ENCODE data around the gene PUS3.

Gene PUS3

GRCh38 chr11:125938418-125938817 is 35.4 kb upstream of the PUS3 start:
- Histone ChIP-seq H3K9ac (ENCODE audit: low read length) (no peak overlapping the region), H3K9me3 (ENCODE audit: control insufficient read depth, insufficient read depth, low read depth, low read length) (no peaks in the 10 kb centered on the region), H3K36me3 (ENCODE audit: control insufficient read depth, insufficient read depth, low read length) (no peaks in the 10 kb centered on the region), H3K27me3 (ENCODE audit: control insufficient read depth, insufficient read depth, low read length) (no peaks in the 10 kb centered on the region), H3K27ac (ENCODE audit: low read depth, low read length) (no peak overlapping the region), H3K4me1 (ENCODE audit: control insufficient read depth, insufficient read depth, low read length) (peaks cover 23% of the 10 kb centered on the region), H3K4me3 (ENCODE audit: low read depth, low read length) (no peak overlapping the region)

GRCh38 chr11:125935618-125936199 is 32.7 kb upstream of the PUS3 start:
- H3K4me3 ChIP-seq (ENCODE audit: low read depth, low read length): no peak overlapping the region
- H3K9me3 ChIP-seq (ENCODE audit: control insufficient read depth, insufficient read depth, low read depth, low read length): no peaks in the 10 kb centered on the region
- no peaks in the 10 kb centered on the region for H3K36me3 ChIP-seq (ENCODE audit: control insufficient read depth, insufficient read depth, low read length)
- H3K27ac ChIP-seq (ENCODE audit: low read depth, low read length): no peak overlapping the region
- peaks cover 21% of the 10 kb centered on the region for H3K4me1 ChIP-seq (ENCODE audit: control insufficient read depth, insufficient read depth, low read length)
- no peaks in the 10 kb centered on the region for H3K27me3 ChIP-seq (ENCODE audit: control insufficient read depth, insufficient read depth, low read length)
- H3K9ac ChIP-seq (ENCODE audit: low read length): no peak overlapping the region

GRCh38 chr11:125935056-125935455 is 32.0 kb upstream of the PUS3 start:
- peaks cover 21% of the 10 kb centered on the region for H3K4me1 ChIP-seq (ENCODE audit: control insufficient read depth, insufficient read depth, low read length)
- no peaks in the 10 kb centered on the region for H3K27me3 ChIP-seq (ENCODE audit: control insufficient read depth, insufficient read depth, low read length)
- no peak overlapping the region for H3K9ac ChIP-seq (ENCODE audit: low read length)
- no peak overlapping the region for H3K4me3 ChIP-seq (ENCODE audit: low read depth, low read length)
- H3K27ac ChIP-seq (ENCODE audit: low read depth, low read length): no peak overlapping the region
- no peaks in the 10 kb centered on the region for H3K36me3 ChIP-seq (ENCODE audit: control insufficient read depth, insufficient read depth, low read length)
- no peaks in the 10 kb centered on the region for H3K9me3 ChIP-seq (ENCODE audit: control insufficient read depth, insufficient read depth, low read depth, low read length)

- H3K4me1 ChIP-seq (ENCODE audit: control insufficient read depth, insufficient read depth, low read length): peaks cover 21% of the 10 kb centered on the region
- H3K9me3 ChIP-seq (ENCODE audit: control insufficient read depth, insufficient read depth, low read depth, low read length): no peaks in the 10 kb centered on the region
- no peak overlapping the region for H3K9ac ChIP-seq (ENCODE audit: low read length)
- H3K27me3 ChIP-seq (ENCODE audit: control insufficient read depth, insufficient read depth, low read length): no peaks in the 10 kb centered on the region
- no peaks in the 10 kb centered on the region for H3K36me3 ChIP-seq (ENCODE audit: control insufficient read depth, insufficient read depth, low read length)
- no peak overlapping the region for H3K27ac ChIP-seq (ENCODE audit: low read depth, low read length)
- no peak overlapping the region for H3K4me3 ChIP-seq (ENCODE audit: low read depth, low read length)
These were observed 31.5 kb upstream of the PUS3 start for GRCh38 chr11:125934473-125934872.

- H3K27ac ChIP-seq (ENCODE audit: low read depth, low read length): peak overlapping the region; percentile 12; the same call in 1 of the 2 replicates
- H3K9ac ChIP-seq (ENCODE audit: low read length): no peak overlapping the region
- no peaks in the 10 kb centered on the region for H3K27me3 ChIP-seq (ENCODE audit: control insufficient read depth, insufficient read depth, low read length)
- no peak overlapping the region for H3K4me3 ChIP-seq (ENCODE audit: low read depth, low read length)
- H3K36me3 ChIP-seq (ENCODE audit: control insufficient read depth, insufficient read depth, low read length): no peaks in the 10 kb centered on the region
- H3K4me1 ChIP-seq (ENCODE audit: control insufficient read depth, insufficient read depth, low read length): peaks cover 13% of the 10 kb centered on the region
- H3K9me3 ChIP-seq (ENCODE audit: control insufficient read depth, insufficient read depth, low read depth, low read length): no peaks in the 10 kb centered on the region
These were observed 30.2 kb upstream of the PUS3 start for GRCh38 chr11:125933030-125933813.

- Histone ChIP-seq H3K4me1 (ENCODE audit: control insufficient read depth, insufficient read depth, low read length) (peaks cover 13% of the 10 kb centered on the region), H3K9me3 (ENCODE audit: control insufficient read depth, insufficient read depth, low read depth, low read length) (no peaks in the 10 kb centered on the region), H3K36me3 (ENCODE audit: control insufficient read depth, insufficient read depth, low read length) (no peaks in the 10 kb centered on the region), H3K27ac (ENCODE audit: low read depth, low read length) (no peak overlapping the region), H3K4me3 (ENCODE audit: low read depth, low read length) (no peak overlapping the region), H3K27me3 (ENCODE audit: control insufficient read depth, insufficient read depth, low read length) (no peaks in the 10 kb centered on the region), H3K9ac (ENCODE audit: low read length) (no peak overlapping the region)
These were observed 29.3 kb upstream of the PUS3 start for GRCh38 chr11:125932301-125932700.

GRCh38 chr11:125931668-125932067 is 28.7 kb upstream of the PUS3 start:
- Histone ChIP-seq H3K9ac (ENCODE audit: low read length) (no peak overlapping the region), H3K4me1 (ENCODE audit: control insufficient read depth, insufficient read depth, low read length) (peaks cover 13% of the 10 kb centered on the region), H3K9me3 (ENCODE audit: control insufficient read depth, insufficient read depth, low read depth, low read length) (no peaks in the 10 kb centered on the region), H3K4me3 (ENCODE audit: low read depth, low read length) (no peak overlapping the region), H3K27me3 (ENCODE audit: control insufficient read depth, insufficient read depth, low read length) (no peaks in the 10 kb centered on the region), H3K27ac (ENCODE audit: low read depth, low read length) (no peak overlapping the region), H3K36me3 (ENCODE audit: control insufficient read depth, insufficient read depth, low read length) (no peaks in the 10 kb centered on the region)

GRCh38 chr11:125931116-125931515 is 28.1 kb upstream of the PUS3 start:
- Histone ChIP-seq H3K27ac (ENCODE audit: low read depth, low read length) (no peak overlapping the region), H3K36me3 (ENCODE audit: control insufficient read depth, insufficient read depth, low read length) (no peaks in the 10 kb centered on the region), H3K9me3 (ENCODE audit: control insufficient read depth, insufficient read depth, low read depth, low read length) (no peaks in the 10 kb centered on the region)

GRCh38 chr11:125930076-125930450 is 27.1 kb upstream of the PUS3 start:
- H3K9ac ChIP-seq (ENCODE audit: low read length): no peak overlapping the region
- H3K36me3 ChIP-seq (ENCODE audit: control insufficient read depth, insufficient read depth, low read length): no peaks in the 10 kb centered on the region
- peaks cover 13% of the 10 kb centered on the region for H3K4me1 ChIP-seq (ENCODE audit: control insufficient read depth, insufficient read depth, low read length)
- H3K4me3 ChIP-seq (ENCODE audit: low read depth, low read length): no peak overlapping the region
- H3K27me3 ChIP-seq (ENCODE audit: control insufficient read depth, insufficient read depth, low read length): no peaks in the 10 kb centered on the region
- no peaks in the 10 kb centered on the region for H3K9me3 ChIP-seq (ENCODE audit: control insufficient read depth, insufficient read depth, low read depth, low read length)
- no peak overlapping the region for H3K27ac ChIP-seq (ENCODE audit: low read depth, low read length)

More at GRCh38 chr11:125931116-125931515, 28.1 kb upstream of the PUS3 start:
- peaks cover 13% of the 10 kb centered on the region for H3K4me1 ChIP-seq (ENCODE audit: control insufficient read depth, insufficient read depth, low read length)
- H3K27me3 ChIP-seq (ENCODE audit: control insufficient read depth, insufficient read depth, low read length): no peaks in the 10 kb centered on the region
- no peak overlapping the region for H3K9ac ChIP-seq (ENCODE audit: low read length)
- H3K4me3 ChIP-seq (ENCODE audit: low read depth, low read length): no peak overlapping the region

- Histone ChIP-seq H3K27ac (ENCODE audit: low read depth, low read length) (no peak overlapping the region), H3K27me3 (ENCODE audit: control insufficient read depth, insufficient read depth, low read length) (no peaks in the 10 kb centered on the region), H3K4me1 (ENCODE audit: control insufficient read depth, insufficient read depth, low read length) (peaks cover 13% of the 10 kb centered on the region), H3K9ac (ENCODE audit: low read length) (no peak overlapping the region), H3K4me3 (ENCODE audit: low read depth, low read length) (no peak overlapping the region), H3K9me3 (ENCODE audit: control insufficient read depth, insufficient read depth, low read depth, low read length) (no peaks in the 10 kb centered on the region), H3K36me3 (ENCODE audit: control insufficient read depth, insufficient read depth, low read length) (no peaks in the 10 kb centered on the region)
These were observed 26.6 kb upstream of the PUS3 start for GRCh38 chr11:125929445-125930075.

GRCh38 chr11:125926682-125927081 is 23.7 kb upstream of the PUS3 start:
- Histone ChIP-seq H3K36me3 (ENCODE audit: control insufficient read depth, insufficient read depth, low read length) (no peaks in the 10 kb centered on the region), H3K9me3 (ENCODE audit: control insufficient read depth, insufficient read depth, low read depth, low read length) (no peaks in the 10 kb centered on the region), H3K9ac (ENCODE audit: low read length) (no peak overlapping the region), H3K4me1 (ENCODE audit: control insufficient read depth, insufficient read depth, low read length) (no peaks in the 10 kb centered on the region), H3K4me3 (ENCODE audit: low read depth, low read length) (no peak overlapping the region), H3K27ac (ENCODE audit: low read depth, low read length) (no peak overlapping the region), H3K27me3 (ENCODE audit: control insufficient read depth, insufficient read depth, low read length) (no peaks in the 10 kb centered on the region)
